ENCODE results near the gene AURKB. TPM values are rescaled to one million over a fixed set of nuclear protein-coding genes. Genes with fewer than 3 reads are reported as not detected.
"Not testable (repeated sequence)": the region's sequence is repeated elsewhere in the genome, so short reads cannot be mapped to it uniquely, and the experiment has no call there.

The AURKB gene
- total RNA-seq, 4 donors from 2014 or later = 12.8 TPM; not detected in 3

GRCh38 chr17:8254881-8255280 is 44.5 kb upstream of the AURKB start:
- Histone ChIP-seq H3K4me3 (no peak overlapping the region), H3K4me1 (peaks cover 0 to under 1% of the 10 kb centered on the region in 2 donors), H3K9me3 (no peaks in the 10 kb centered on the region), H3K27me3 (no peaks in the 10 kb centered on the region), H3K36me3 (no peaks in the 10 kb centered on the region), H3K27ac (no peak overlapping the region)
- no peak for DNase-seq
- TF ChIP-seq CTCF (IDR thresholded peaks at IDR 0.05) (no peak), POLR2A (IDR thresholded peaks at IDR 0.05) (no peak)
- intact Hi-C loops (cut with DNase I; ENCODE audit: low total_unique reads) = no loop called here

- TF ChIP-seq POLR2A (IDR thresholded peaks at IDR 0.05) (no peak), CTCF (IDR thresholded peaks at IDR 0.05) (no peak)
- Histone ChIP-seq H3K9me3 (no peaks in the 10 kb centered on the region), H3K27me3 (no peaks in the 10 kb centered on the region), H3K4me1 (peaks cover 0 to 6% of the 10 kb centered on the region in 2 donors), H3K36me3 (no peaks in the 10 kb centered on the region), H3K4me3 (no peak overlapping the region), H3K27ac (no peak overlapping the region)
- no peak for DNase-seq
- intact Hi-C loops (cut with DNase I; ENCODE audit: low total_unique reads) = no loop called here
These were observed 43.4 kb upstream of the AURKB start for GRCh38 chr17:8253801-8254200.

GRCh38 chr17:8251411-8251810 is 41.0 kb upstream of the AURKB start:
- DNase-seq; H3K4me3 ChIP-seq; H3K27me3 ChIP-seq; H3K36me3 ChIP-seq; intact Hi-C loops (cut with DNase I; ENCODE audit: low total_unique reads); H3K4me1 ChIP-seq; H3K27ac ChIP-seq; H3K9me3 ChIP-seq: not testable (repeated sequence)

GRCh38 chr17:8249621-8250500 is 39.5 kb upstream of the AURKB start:
- Histone ChIP-seq H3K4me1 (peaks cover 0 to 6% of the 10 kb centered on the region in 2 donors), H3K9me3 (no peaks in the 10 kb centered on the region), H3K36me3 (no peaks in the 10 kb centered on the region), H3K4me3 (peak overlapping the region; percentile 63 to 72), H3K27me3 (no peaks in the 10 kb centered on the region), H3K27ac (peak overlapping the region; percentile 95)
- TF ChIP-seq CTCF (IDR thresholded peaks at IDR 0.05) = no peak
- no peak for TF ChIP-seq POLR2A (IDR thresholded peaks at IDR 0.05)
- no peak for DNase-seq
- intact Hi-C loops (cut with DNase I; ENCODE audit: low total_unique reads) = no loop called here

GRCh38 chr17:8248751-8249607 is 38.6 kb upstream of the AURKB start, which contains the start of gene PFAS:
PFAS (plus strand) TSS chr17:8249289; CDS start chr17:8253938, 4,649 bp downstream.
- H3K36me3 ChIP-seq = no peaks in the 10 kb centered on the region
- TF ChIP-seq POLR2A (IDR thresholded peaks at IDR 0.05) (peak; percentile 64 to 70), CTCF (IDR thresholded peaks at IDR 0.05) (no peak)
- DNase-seq = peak; percentile 94 to 95
- H3K27ac ChIP-seq = peak within 1 kb of the TSS; percentile 95
- no peaks in the 10 kb centered on the region for H3K27me3 ChIP-seq
- H3K4me3 ChIP-seq = peak within 1 kb of the TSS; percentile 63 to 72
- peaks cover 0 to 6% of the 10 kb centered on the region in 2 donors for H3K4me1 ChIP-seq
- intact Hi-C loops (cut with DNase I; ENCODE audit: low total_unique reads) = no loop called here
- H3K9me3 ChIP-seq = no peaks in the 10 kb centered on the region
